OCI-LY7 (cell line): Measurements from ENCODE around the gene SLC26A4.

Experiments
- CTCF ChIP-seq: fragments of 200-600 bp; sonication (generic); conservative IDR thresholded peaks from 2 replicates; pipeline ENCODE4 v1.5.1; 2014; ENCODE audit warnings: mild to moderate bottlenecking, antibody characterized with exemption, low read length, moderate library complexity, mixed read lengths
- EZH2phosphoT487 ChIP-seq: fragments of 200-600 bp; sonication (generic); IDR thresholded peaks from 2 replicates; pipeline ENCODE4 v1.6.1; 2018; ENCODE audit warnings: low read depth, borderline replicate concordance, mild to moderate bottlenecking, mixed run types, antibody characterized with exemption, low read length, moderate library complexity, mixed read lengths

GRCh38 chr7:107721286-107721685, 60.7 kb downstream of the SLC26A4 start:
- TF ChIP-seq CTCF = no peak
- no peak for TF ChIP-seq EZH2phosphoT487
